Testis (tissue), 3 donors: ENCODE results near the gene IRX4. TPM values are rescaled to one million over a fixed set of nuclear protein-coding genes. Genes with fewer than 3 reads are reported as not detected.

Source experiments
- DNase-seq: peaks from one replicate; pipeline ENCODE4 v3.0.0-alpha.2; 2019
- H3K27ac ChIP-seq, 2 donors: fragments of 200-600 bp; sonication (generic); one replicate each; pipeline ENCODE4 v1.5.1; 2019
- H3K27me3 ChIP-seq: fragments of 200-600 bp; sonication (generic); one replicate; pipeline ENCODE4 v1.5.1; 2019
- H3K36me3 ChIP-seq: fragments of 200-600 bp; sonication (generic); one replicate; pipeline ENCODE4 v1.5.1; 2017; ENCODE audit warnings: low read depth; ENCODE audit errors: missing control alignments
- H3K4me1 ChIP-seq: fragments of 200-600 bp; sonication (generic); one replicate; pipeline ENCODE4 v1.5.1; 2019
- H3K4me3 ChIP-seq, 2 donors: fragments of 200-600 bp; sonication (generic); one replicate each; pipeline ENCODE4 v1.5.1; 2017 to 2019
- H3K9me3 ChIP-seq: fragments of 200-600 bp; sonication (generic); one replicate; pipeline ENCODE4 v1.5.1; 2017
- POLR2A ChIP-seq: fragments of 450-650 bp; IDR thresholded peaks from one replicate; pipeline ENCODE4 v1.6.1; 2017; ENCODE audit warnings: antibody characterized with exemption, mild to moderate bottlenecking, moderate library complexity
- WGBS, 2 donors: methylation state at CpG; one replicate each; pipeline ENCODE4 v1.1.5; 2018; 5-methylcytosine and 5-hydroxymethylcytosine counted together
- intact Hi-C: fragments of 100-400 bp; cut with DNase I; formaldehyde crosslinking; loops from one replicate; pipeline ENCODE4 v1.15.1; 2023; ENCODE audit warnings: low total_unique reads
- polyA plus RNA-seq: library from polyadenylated mRNA; stranded (reverse); fragments of 350-450 nt; fragmentation: Illumina TruSeq; extraction: RNeasy Lipid Tissue Mini Kit (QIAGEN cat#74804); gene quantifications from one replicate; pipeline ENCODE4 v1.2.3, GENCODE V29; 2014; ENCODE audit warnings: low read depth, low replicate concordance; ENCODE audit not compliant: insufficient read depth
- total RNA-seq, 2 donors: library from RNA; depleted of rRNA; stranded (reverse); fragments of >200 nt; gene quantifications; one replicate each; pipeline ENCODE4 v1.2.3, GENCODE V29; 2016
- TF ChIP-seq, protein P1 (sequence below), 3 experiments: fragments of 450-650 bp in 2 of 3; fragments of 200-600 bp in 1 of 3; sonication (generic) in 1 of 3; IDR thresholded peaks; one replicate each; pipeline ENCODE4 v1.5.1; 2016 to 2019; ENCODE audit warnings: antibody characterized with exemption in 3 of 3, mild to moderate bottlenecking in 2 of 3, moderate library complexity in 1 of 3

Gene IRX4
- total and polyA plus RNA-seq, 3 donors from 2014 or later: 0.32 to 2.7 (median 2.0) TPM

DNA sequence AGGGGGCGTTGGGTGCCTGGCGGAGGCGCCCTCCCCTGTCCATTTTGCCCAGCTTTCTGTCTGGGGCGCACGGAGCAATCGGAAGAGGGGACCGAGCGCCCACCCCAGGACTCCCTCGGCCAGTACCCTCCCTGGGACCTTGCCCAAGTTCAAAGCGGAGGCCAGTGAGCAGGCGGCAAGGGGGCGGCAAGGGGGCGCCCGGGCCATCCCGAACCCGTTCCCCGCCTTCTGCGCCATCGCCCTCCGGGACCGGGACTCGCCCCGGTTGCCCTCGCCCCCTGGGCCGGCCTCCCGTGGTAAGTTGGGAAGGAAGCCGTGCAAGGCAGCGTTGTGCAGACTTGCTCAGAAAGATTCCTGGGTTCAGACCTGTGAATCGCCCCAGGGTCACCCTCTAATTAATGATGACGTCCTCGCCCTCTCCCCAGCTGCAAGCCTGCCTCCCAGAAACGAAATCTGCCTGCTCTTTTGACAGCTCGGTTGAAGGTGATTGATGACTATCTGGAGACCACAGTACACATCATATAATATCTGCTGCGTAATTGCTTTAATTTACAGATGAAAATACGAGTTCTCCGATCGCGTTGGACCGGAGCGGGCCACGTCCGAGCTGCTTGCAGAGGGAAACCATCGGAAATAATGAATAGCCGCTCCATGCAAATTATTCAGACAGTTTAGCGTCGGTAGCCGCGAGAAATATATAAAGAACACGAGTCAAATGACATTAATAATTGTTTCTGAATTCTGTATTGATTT lies 1.4 kb upstream of the IRX4 start:
- no peak overlapping the region for H3K4me3 ChIP-seq
- intact Hi-C loops: no loop called here
- H3K9me3 ChIP-seq: no peaks in the 10 kb centered on the region
- no peak overlapping the region for H3K27ac ChIP-seq
- 4 to 6% methylated on average over 24 to 48 of the region's 49 CpGs for WGBS, 2 donors
- peaks cover 6% of the 10 kb centered on the region for H3K4me1 ChIP-seq
- no peaks in the 10 kb centered on the region for H3K27me3 ChIP-seq
- DNase-seq: no peak
- no peak for TF ChIP-seq POLR2A
- TF ChIP-seq, protein P1, sequence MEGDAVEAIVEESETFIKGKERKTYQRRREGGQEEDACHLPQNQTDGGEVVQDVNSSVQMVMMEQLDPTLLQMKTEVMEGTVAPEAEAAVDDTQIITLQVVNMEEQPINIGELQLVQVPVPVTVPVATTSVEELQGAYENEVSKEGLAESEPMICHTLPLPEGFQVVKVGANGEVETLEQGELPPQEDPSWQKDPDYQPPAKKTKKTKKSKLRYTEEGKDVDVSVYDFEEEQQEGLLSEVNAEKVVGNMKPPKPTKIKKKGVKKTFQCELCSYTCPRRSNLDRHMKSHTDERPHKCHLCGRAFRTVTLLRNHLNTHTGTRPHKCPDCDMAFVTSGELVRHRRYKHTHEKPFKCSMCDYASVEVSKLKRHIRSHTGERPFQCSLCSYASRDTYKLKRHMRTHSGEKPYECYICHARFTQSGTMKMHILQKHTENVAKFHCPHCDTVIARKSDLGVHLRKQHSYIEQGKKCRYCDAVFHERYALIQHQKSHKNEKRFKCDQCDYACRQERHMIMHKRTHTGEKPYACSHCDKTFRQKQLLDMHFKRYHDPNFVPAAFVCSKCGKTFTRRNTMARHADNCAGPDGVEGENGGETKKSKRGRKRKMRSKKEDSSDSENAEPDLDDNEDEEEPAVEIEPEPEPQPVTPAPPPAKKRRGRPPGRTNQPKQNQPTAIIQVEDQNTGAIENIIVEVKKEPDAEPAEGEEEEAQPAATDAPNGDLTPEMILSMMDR (IDR thresholded peaks at IDR 0.05): peak in 1 of 3 experiments; percentile 7
- H3K36me3 ChIP-seq: no peaks in the 10 kb centered on the region

DNA sequence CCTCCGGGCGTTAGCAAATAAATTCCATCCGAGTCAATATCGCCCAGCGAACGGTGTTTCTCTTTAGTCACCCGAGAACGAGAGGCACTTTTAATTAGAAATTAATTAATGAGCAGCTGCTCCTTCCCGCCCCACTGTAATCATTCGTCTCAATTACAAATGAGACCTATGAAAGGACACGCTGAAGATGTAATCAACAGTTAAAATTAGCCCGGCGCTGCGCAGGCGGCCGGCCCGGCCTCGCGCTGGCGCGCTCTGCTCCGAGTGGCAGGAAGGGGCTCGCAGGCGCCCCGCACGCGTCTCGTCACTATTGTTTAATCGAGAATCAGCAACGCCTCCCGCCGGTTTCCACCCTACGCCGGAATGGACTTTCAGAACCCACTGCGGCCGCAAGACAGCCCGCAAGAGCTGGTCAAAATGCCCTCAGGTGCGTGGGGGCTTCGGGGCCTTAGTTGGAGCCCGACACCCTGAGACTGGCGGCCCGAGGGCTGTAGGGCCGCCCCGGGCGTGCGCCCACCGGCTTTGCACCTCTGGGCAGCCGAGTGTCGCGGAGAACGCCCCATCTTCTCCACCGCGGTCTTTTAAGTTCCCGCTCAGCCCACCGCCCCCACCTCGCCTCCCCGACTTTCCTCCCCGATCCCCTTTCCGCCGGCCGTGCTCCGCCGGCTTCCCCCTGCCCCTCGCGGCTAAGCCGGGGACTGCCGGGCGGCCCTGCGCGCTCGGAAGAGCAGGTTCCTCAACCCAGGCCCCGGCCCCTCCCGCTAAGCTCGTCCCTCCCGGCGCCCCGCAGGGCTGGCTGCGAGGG lies 597 bp upstream of the IRX4 start:
- intact Hi-C loops: no loop called here
- Histone ChIP-seq H3K9me3 (no peaks in the 10 kb centered on the region), H3K27ac (no peak overlapping the region), H3K36me3 (no peaks in the 10 kb centered on the region), H3K4me1 (peaks cover 6% of the 10 kb centered on the region), H3K27me3 (no peaks in the 10 kb centered on the region), H3K4me3 (peak overlapping the region in 1 of 2 donors; percentile 27)
- no peak for TF ChIP-seq POLR2A
- TF ChIP-seq, protein P1 (IDR thresholded peaks at IDR 0.05): no peak
- no peak for DNase-seq
- WGBS, 2 donors: 0 to 1% methylated on average over 43 to 78 of the region's 78 CpGs

- H3K9me3 ChIP-seq: no peaks in the 10 kb centered on the region
- no peak overlapping the region for H3K27ac ChIP-seq
- H3K4me3 ChIP-seq: peak overlapping the region in 1 of 2 donors; percentile 27
- TF ChIP-seq, protein P1 (IDR thresholded peaks at IDR 0.05): no peak
- TF ChIP-seq POLR2A: no peak
- no peaks in the 10 kb centered on the region for H3K36me3 ChIP-seq
- intact Hi-C loops: no loop called here
- H3K4me1 ChIP-seq: peaks cover 6% of the 10 kb centered on the region
- 4 to 6% methylated on average over 40 to 59 of the region's 59 CpGs for WGBS, 2 donors
- no peak for DNase-seq
- H3K27me3 ChIP-seq: no peaks in the 10 kb centered on the region
Measured at GRCh38 chr5:1881731-1882336, 891 bp downstream of the IRX4 start.

DNA sequence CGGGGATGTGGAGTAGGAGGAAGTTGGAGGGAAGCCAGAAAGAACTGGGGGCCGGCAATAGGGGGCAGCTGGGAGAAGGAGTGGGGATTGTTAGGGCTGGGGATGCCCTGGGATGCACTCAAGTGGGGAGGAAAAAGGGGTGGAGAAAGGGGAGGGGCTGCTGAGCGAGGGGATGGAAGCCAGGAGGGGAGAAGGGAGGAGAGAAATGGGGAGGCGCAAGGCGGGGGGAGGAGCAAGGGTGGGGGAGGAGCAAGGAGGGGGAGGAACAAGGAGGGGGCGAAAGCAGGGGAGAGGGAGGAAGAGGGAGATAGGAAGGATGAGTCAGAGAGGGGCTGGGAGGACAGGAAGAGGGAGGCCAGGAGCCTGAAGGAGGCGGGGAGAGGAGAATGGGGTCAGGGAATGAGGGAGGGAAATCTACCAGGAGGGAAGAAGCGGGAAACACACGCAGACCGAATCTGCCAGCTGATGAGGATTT lies 1.6 kb downstream of the IRX4 start:
- WGBS, 2 donors: 2 to 3% methylated on average over 9 to 10 of the region's 10 CpGs
- no peaks in the 10 kb centered on the region for H3K27me3 ChIP-seq
- H3K27ac ChIP-seq: no peak overlapping the region
- H3K36me3 ChIP-seq: no peaks in the 10 kb centered on the region
- DNase-seq: no peak
- peaks cover 6% of the 10 kb centered on the region for H3K4me1 ChIP-seq
- intact Hi-C loops: no loop called here
- TF ChIP-seq, protein P1 (IDR thresholded peaks at IDR 0.05): no peak
- TF ChIP-seq POLR2A: no peak
- H3K4me3 ChIP-seq: no peak overlapping the region
- no peaks in the 10 kb centered on the region for H3K9me3 ChIP-seq
